T-helper 1 cell (primary cell): Measurements from ENCODE around the gene RRAGD.

Experiments
- DNase-seq, 5 donors: peaks; one replicate each; pipeline ENCODE4 v3.0.0-alpha.2; 2012 to 2020
- total RNA-seq, 4 donors: gene quantifications; one replicate each; lab custom pipeline; 2026; lab: John Stamatoyannopoulos, UW

The RRAGD gene
- 7.5 to 15.2 (median 8.6) reads per million in 4 donors for total RNA-seq

- peak; percentile 29 to 60 (median 42) for DNase-seq
These were observed at the start of gene RRAGD for GRCh38 chr6:89412071-89413005. TSS of gene RRAGD (minus strand) at chr6:89412273. CDS start at chr6:89411993, 280 bp downstream.

- DNase-seq, result no peak
These were observed 48.6 kb upstream of the RRAGD start for GRCh38 chr6:89460713-89461112.

GRCh38 chr6:89459501-89459900 lies 47.4 kb upstream of the RRAGD start:
- DNase-seq, result no peak

GRCh38 chr6:89458704-89459103 lies 46.6 kb upstream of the RRAGD start:
- DNase-seq, result no peak

DNA sequence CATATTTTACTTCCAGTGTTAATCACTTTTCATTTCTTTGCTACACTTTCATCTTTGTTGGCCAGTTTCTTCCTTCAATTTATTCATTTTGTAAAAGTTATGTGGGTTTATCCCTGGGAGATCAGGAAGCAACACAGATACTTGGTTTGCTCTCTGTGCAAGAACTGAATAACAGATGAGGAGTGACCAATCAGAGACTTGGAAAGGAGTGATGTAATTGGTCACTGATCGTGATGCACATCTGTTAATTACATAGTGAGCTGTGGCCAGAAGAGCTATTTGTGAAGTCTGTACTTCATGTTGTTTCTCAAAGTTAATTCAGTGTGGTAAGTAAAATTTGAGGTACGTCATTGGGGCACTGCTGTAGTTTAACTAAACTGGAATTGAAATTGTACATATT lies 42.2 kb upstream of the RRAGD start:
- no peak for DNase-seq

DNA sequence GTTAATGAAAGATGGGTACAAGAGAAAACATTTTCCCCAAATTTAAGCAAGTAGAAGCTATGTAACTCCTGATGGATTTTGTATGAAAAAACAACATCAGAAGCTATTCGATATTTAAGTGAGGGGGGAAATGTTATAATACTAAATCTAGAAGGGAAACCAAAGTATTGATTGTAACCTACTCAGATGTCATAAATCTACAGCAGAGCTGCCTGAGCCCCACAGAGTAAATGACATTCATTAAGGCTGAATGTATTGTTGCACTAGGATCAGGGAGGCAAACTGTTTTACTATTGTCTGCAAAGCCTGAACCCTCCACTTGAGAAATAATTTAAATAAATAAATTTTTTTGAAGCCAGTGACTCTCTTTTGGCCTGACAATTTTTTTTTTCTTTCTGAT lies 40.2 kb upstream of the RRAGD start:
- no peak for DNase-seq

- DNase-seq, result no peak
These were observed 37.1 kb upstream of the RRAGD start for GRCh38 chr6:89449193-89449592.

GRCh38 chr6:89443658-89444057 lies 31.6 kb upstream of the RRAGD start:
- DNase-seq, result no peak

GRCh38 chr6:89440200-89440599 lies 28.1 kb upstream of the RRAGD start:
- DNase-seq, result no peak

GRCh38 chr6:89439014-89439413 lies 26.9 kb upstream of the RRAGD start:
- no peak for DNase-seq

- DNase-seq, result no peak
These were observed 26.2 kb upstream of the RRAGD start for GRCh38 chr6:89438248-89438647.

GRCh38 chr6:89436226-89436625 lies 24.2 kb upstream of the RRAGD start:
- DNase-seq, result no peak

GRCh38 chr6:89434954-89435353 lies 22.9 kb upstream of the RRAGD start:
- no peak for DNase-seq

DNA sequence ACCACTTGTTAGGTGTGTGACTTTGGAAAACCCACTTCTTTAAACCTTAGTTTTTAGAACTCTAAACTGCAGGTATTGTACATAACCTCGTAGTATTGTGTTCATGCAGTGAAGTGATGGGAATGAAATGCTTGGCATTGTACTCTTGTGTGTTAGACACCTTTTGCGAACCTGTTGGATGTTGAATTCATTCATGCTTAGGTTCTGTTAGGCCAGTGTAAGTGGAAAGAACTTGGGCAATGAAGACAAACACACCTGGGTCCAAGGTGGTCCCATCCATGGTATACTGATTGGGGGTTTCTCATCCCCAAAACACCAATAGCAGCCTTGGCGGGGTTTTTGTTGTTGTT lies 22.1 kb upstream of the RRAGD start:
- DNase-seq, result no peak

DNA sequence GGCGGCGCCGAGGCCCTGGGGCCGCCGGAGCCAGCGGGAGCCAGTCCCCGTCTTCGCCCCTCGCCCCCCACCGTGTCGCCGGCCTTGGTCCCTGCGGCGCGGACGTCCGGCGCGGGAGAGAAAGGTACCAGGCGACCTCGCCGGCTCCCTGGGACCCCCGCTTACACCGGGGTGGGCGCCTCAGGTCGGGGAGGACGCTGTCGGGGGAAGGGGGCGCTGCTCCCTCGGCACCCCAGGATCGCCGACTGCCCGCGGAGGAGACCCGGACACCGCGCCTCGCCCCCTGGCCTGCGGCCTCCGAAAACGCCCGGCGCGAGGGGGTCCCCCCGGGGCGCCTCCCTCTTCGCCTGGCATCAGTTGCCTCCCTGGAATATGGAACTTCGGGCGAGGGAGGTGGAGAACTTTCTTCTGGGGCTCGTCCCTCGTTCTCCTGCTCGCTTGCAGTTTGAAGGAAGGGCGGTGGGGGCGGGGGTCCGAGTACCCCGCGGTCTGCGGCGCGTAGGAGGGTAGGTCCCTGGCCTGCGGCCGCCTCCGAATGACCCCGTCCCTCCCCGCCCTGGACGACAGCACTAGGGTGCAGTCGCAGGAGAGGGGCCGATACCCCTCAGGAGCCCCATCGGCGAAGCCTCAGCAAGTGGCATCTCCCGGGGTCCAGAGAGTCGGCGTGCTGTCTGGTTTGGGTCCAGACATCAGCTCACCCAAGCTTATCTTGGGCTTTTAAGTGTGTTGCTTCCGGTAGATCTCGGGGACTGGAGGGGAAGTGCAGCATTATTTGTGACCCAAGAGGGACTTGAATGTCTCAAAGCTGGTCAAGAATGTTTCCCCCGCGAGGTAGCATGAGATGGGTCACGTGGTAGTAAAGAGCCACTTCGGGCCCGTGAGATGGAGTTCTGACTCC lies 21.4 kb upstream of the RRAGD start:
- DNase-seq, result peak; percentile 5 to 27 (median 7)

- peak; percentile 62 to 77 (median 69) for DNase-seq
These were observed 20.8 kb upstream of the RRAGD start, which contains the start of gene ANKRD6 for GRCh38 chr6:89432875-89433251. TSS of gene ANKRD6 (plus strand) at chr6:89433152. CDS start at chr6:89566977, 133,825 bp downstream.

- no peak for DNase-seq
These were observed 18.3 kb upstream of the RRAGD start for GRCh38 chr6:89430201-89430962.

GRCh38 chr6:89416796-89417195 lies 4.7 kb upstream of the RRAGD start:
- no peak for DNase-seq

- no peak for DNase-seq
These were observed 3.1 kb upstream of the RRAGD start for GRCh38 chr6:89415185-89415584.

DNA sequence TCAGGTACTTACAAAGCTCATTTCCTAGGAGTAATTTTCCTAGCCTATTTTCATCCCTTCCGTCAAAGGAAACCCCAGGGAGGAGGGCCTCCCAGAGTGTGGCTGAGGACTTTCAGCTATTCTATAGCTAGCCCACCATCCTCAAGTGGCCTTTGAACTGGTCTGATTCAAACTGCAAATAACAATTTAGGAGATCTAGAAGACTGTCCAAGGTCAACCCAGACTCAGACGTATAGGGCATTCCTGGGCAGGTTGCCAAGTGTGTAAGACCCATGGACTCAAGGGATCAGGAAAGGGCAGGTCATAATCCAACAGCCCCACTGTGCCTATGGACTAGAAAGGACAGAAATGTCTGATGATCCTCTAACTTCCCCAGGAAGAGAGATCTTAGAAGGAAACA lies 2.1 kb upstream of the RRAGD start:
- DNase-seq, result no peak

- DNase-seq, result no peak
These were observed 930 bp upstream of the RRAGD start for GRCh38 chr6:89413006-89413400.
